ENCODE measurements around the gene TMEM255B.

TMEM255B gene

DNA sequence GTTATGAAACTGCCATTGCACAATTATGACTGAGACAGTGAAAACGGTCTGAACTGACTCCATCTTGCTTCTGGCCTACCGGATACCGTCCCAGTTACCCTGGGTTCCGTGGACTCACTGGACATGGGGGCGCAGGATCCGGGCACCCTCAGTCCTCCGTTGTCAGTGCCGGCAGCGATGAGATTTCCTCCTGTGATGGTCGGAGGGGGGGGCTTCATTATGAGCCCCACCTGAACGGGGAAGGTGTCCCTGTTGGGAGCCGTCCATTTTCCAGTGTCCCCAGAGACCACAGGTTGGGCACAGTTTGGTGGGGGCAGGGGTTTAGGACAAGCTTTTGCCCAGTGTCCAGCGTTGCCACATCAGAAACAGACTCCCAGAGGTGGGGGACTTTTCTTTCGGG lies 23.4 kb downstream of the TMEM255B start:
- DNase-seq (ENCODE audit: low read depth) = no peak
- in situ Hi-C loops (cut with HindIII; ENCODE audit: low sequenced_read_pairs) = no loop called here
- no peak for TF ChIP-seq CTCF (IDR thresholded peaks at IDR 0.05; ENCODE audit: low read depth, low read length, missing control alignments)
- H3K4me3 ChIP-seq (ENCODE audit: low read depth, low read length) = no peak overlapping the region

- no peak for DNase-seq (ENCODE audit: low read depth)
- in situ Hi-C loops (cut with HindIII; ENCODE audit: low sequenced_read_pairs) = no loop called here
- no peak overlapping the region for H3K4me3 ChIP-seq (ENCODE audit: low read depth, low read length)
- no peak for TF ChIP-seq CTCF (IDR thresholded peaks at IDR 0.05; ENCODE audit: low read depth, low read length, missing control alignments)
Observed at GRCh38 chr13:113783200-113783881, 24.3 kb downstream of the TMEM255B start.

GRCh38 chr13:113783966-113784644 lies 25.1 kb downstream of the TMEM255B start:
- H3K4me3 ChIP-seq (ENCODE audit: low read depth, low read length) = no peak overlapping the region
- no peak for DNase-seq (ENCODE audit: low read depth)
- in situ Hi-C loops (cut with HindIII; ENCODE audit: low sequenced_read_pairs) = no loop called here
- TF ChIP-seq CTCF (IDR thresholded peaks at IDR 0.05; ENCODE audit: low read depth, low read length, missing control alignments) = no peak

DNA sequence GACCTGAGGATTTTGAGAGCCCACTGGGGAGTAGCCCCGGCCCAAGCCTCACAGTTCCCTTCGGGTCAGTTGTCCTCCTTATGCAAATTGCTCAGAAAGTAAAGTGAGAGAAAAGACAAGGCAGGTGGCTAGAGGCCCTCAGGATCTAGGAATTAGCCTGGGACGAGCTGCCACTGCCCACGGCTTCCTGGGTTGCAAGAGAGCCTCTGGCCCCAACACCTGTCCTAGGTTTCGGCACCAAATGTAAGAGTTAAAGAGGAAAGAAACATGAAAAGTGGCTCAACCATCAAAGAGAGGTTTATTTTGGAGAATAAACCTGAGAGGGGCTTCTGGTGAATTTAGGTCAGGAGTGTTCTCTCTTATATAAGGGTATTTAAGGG lies 25.6 kb downstream of the TMEM255B start:
- in situ Hi-C loops (cut with HindIII; ENCODE audit: low sequenced_read_pairs) = no loop called here
- no peak overlapping the region for H3K4me3 ChIP-seq (ENCODE audit: low read depth, low read length)
- TF ChIP-seq CTCF (IDR thresholded peaks at IDR 0.05; ENCODE audit: low read depth, low read length, missing control alignments) = no peak
- DNase-seq (ENCODE audit: low read depth) = no peak

GRCh38 chr13:113785051-113786010 lies 26.3 kb downstream of the TMEM255B start:
- DNase-seq (ENCODE audit: low read depth) = no peak
- in situ Hi-C loops (cut with HindIII; ENCODE audit: low sequenced_read_pairs) = no loop called here
- TF ChIP-seq CTCF (IDR thresholded peaks at IDR 0.05; ENCODE audit: low read depth, low read length, missing control alignments) = no peak
- H3K4me3 ChIP-seq (ENCODE audit: low read depth, low read length) = no peak overlapping the region

- in situ Hi-C loops (cut with HindIII; ENCODE audit: low sequenced_read_pairs) = no loop called here
- DNase-seq (ENCODE audit: low read depth) = no peak
Observed at GRCh38 chr13:113786262-113786841, 27.3 kb downstream of the TMEM255B start.

More at GRCh38 chr13:113786262-113786841, 27.3 kb downstream of the TMEM255B start:
- no peak for TF ChIP-seq CTCF (IDR thresholded peaks at IDR 0.05; ENCODE audit: low read depth, low read length, missing control alignments)
- no peak overlapping the region for H3K4me3 ChIP-seq (ENCODE audit: low read depth, low read length)
